HT1080 (cell line): Measurements from ENCODE around the gene IGSF21. TPM values are rescaled to one million over a fixed set of nuclear protein-coding genes. Genes with fewer than 3 reads are reported as not detected.

Source experiments
- DNase-seq: peaks from one replicate; pipeline ENCODE4 v3.0.0-alpha.2; 2015; ENCODE audit warnings: low read depth
- total RNA-seq: library from RNA; depleted of rRNA; stranded (reverse); fragments of >200 nt; shearing (Covaris generic); gene quantifications from 2 replicates; pipeline ENCODE4 v1.2.3, GENCODE V29; 2014

Gene IGSF21
- total RNA-seq, 1 experiment from 2014 or later: not detected

- no peak for DNase-seq
Measured at GRCh38 chr1:18325136-18325535, 217.5 kb downstream of the IGSF21 start.

- DNase-seq: no peak
Measured at GRCh38 chr1:18326211-18326897, 218.8 kb downstream of the IGSF21 start.

- no peak for DNase-seq
Measured at GRCh38 chr1:18327650-18328049, 220.1 kb downstream of the IGSF21 start.

GRCh38 chr1:18328803-18329202, 221.2 kb downstream of the IGSF21 start:
- no peak for DNase-seq

- no peak for DNase-seq
Measured at GRCh38 chr1:18329469-18330253, 222.1 kb downstream of the IGSF21 start.

- DNase-seq: no peak
Measured at GRCh38 chr1:18332576-18332975, 225.0 kb downstream of the IGSF21 start.

GRCh38 chr1:18333220-18333619, 225.6 kb downstream of the IGSF21 start:
- no peak for DNase-seq

GRCh38 chr1:18336801-18337200, 229.2 kb downstream of the IGSF21 start:
- DNase-seq: peak; percentile 11

- no peak for DNase-seq
Measured at GRCh38 chr1:18337757-18338156, 230.2 kb downstream of the IGSF21 start.

GRCh38 chr1:18339161-18339560, 231.6 kb downstream of the IGSF21 start:
- DNase-seq: peak; percentile 34

GRCh38 chr1:18340158-18340764, 232.7 kb downstream of the IGSF21 start:
- DNase-seq: no peak

- no peak for DNase-seq
Measured at GRCh38 chr1:18340787-18341186, 233.2 kb downstream of the IGSF21 start.

GRCh38 chr1:18341291-18342069, 233.9 kb downstream of the IGSF21 start:
- DNase-seq: no peak

- no peak for DNase-seq
Measured at GRCh38 chr1:18342744-18343143, 235.1 kb downstream of the IGSF21 start.

GRCh38 chr1:18343581-18343980, 236.0 kb downstream of the IGSF21 start:
- no peak for DNase-seq

- no peak for DNase-seq
Measured at GRCh38 chr1:18344755-18345154, 237.2 kb downstream of the IGSF21 start.

GRCh38 chr1:18347559-18347958, 240.0 kb downstream of the IGSF21 start:
- no peak for DNase-seq

GRCh38 chr1:18348354-18348753, 240.8 kb downstream of the IGSF21 start:
- DNase-seq: no peak

- DNase-seq: no peak
Measured at GRCh38 chr1:18350747-18351146, 243.1 kb downstream of the IGSF21 start.

GRCh38 chr1:18351735-18352134, 244.1 kb downstream of the IGSF21 start:
- no peak for DNase-seq

GRCh38 chr1:18352636-18353265, 245.2 kb downstream of the IGSF21 start:
- no peak for DNase-seq
